ENCODE measurements around the gene JPH3.

The JPH3 gene

GRCh38 chr16:87602001-87602775 is at the start of gene JPH3:
JPH3 (plus strand) TSS chr16:87602508; CDS start chr16:87603147, 639 bp downstream.
- DNase-seq (ENCODE audit: low read depth, low spot score) = no peak

DNA sequence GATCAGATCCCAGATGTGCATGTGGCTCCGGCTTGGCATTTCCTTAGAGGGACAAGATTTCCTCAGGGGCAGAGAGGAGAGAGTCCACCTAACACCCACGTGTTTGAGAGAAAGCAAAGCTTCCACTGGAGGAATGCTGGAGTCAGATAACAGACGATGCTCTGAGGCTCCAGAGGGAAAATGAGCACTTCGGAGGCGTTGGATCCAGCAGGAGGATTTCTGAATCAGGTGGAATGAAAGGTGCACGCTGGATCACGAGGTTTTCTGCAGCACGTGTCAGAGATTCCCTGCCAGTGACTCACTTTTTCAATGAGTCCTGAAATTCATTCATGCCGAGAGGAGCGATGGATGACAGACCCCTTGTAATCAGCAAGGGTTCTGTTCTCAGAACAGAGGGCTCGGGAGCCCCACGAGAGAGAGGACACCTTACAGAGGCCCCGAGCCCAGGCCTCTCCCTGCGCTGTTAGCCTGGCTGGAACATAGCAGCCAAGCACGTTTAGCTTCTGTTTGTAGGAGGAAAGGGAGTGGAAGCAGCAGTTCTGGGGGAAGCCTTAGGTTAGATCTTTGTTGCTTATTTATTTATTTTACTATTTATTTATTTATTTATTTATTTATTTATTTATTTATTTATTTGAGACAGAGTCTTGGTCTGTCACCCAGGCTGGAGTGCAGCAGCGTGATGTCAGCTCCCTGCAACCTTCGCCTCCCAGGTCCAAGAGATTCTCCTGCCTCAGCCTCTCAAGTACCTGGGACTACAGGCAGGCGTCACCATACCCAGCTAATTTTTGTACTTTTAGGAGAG is 49.3 kb upstream of the JPH3 start:
- DNase-seq (ENCODE audit: low read depth, low spot score) = no peak

GRCh38 chr16:87554754-87555427 is 47.4 kb upstream of the JPH3 start:
- no peak for DNase-seq (ENCODE audit: low read depth, low spot score)

GRCh38 chr16:87555647-87556046 is 46.7 kb upstream of the JPH3 start:
- DNase-seq (ENCODE audit: low read depth, low spot score) = no peak

- no peak for DNase-seq (ENCODE audit: low read depth, low spot score)
Observed at GRCh38 chr16:87556941-87557459, 45.3 kb upstream of the JPH3 start.

DNA sequence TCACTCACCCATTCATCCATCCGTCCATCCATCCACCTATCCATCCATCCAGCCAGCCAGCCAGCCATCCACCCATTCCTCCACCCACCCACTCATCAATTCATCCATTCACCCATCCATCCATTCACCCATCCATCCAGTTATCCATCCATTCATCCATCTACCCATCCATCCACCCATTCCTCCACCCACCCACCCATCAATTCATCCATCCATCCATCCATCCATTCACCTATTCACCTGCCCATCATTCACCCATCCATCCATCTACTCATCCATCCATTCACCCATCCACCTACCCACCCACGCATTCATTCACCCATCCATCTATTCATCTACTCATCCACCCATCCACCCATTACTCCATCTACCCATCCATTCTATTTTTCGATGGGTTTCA is 43.6 kb upstream of the JPH3 start:
- no peak for DNase-seq (ENCODE audit: low read depth, low spot score)

DNA sequence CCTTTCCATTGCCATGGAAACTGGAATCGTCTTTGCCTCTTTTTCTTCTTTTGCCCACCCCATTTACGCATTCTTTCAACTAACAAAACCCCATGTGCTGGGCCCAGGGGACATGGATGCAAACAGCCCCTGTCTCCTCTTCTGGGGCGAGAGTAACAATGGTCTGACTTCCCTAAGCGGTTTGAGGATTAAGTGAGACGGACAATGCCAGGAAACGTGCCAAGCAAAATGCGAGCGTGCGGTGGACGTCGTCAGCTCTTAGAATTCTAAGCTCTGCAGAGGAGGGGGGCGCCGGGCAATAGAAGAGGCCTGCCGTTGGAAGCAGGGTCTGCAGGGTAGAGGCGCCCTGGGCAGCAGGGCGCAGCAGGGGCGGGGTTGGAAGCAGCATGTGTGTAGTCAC is 42.4 kb upstream of the JPH3 start:
- DNase-seq (ENCODE audit: low read depth, low spot score) = no peak

DNA sequence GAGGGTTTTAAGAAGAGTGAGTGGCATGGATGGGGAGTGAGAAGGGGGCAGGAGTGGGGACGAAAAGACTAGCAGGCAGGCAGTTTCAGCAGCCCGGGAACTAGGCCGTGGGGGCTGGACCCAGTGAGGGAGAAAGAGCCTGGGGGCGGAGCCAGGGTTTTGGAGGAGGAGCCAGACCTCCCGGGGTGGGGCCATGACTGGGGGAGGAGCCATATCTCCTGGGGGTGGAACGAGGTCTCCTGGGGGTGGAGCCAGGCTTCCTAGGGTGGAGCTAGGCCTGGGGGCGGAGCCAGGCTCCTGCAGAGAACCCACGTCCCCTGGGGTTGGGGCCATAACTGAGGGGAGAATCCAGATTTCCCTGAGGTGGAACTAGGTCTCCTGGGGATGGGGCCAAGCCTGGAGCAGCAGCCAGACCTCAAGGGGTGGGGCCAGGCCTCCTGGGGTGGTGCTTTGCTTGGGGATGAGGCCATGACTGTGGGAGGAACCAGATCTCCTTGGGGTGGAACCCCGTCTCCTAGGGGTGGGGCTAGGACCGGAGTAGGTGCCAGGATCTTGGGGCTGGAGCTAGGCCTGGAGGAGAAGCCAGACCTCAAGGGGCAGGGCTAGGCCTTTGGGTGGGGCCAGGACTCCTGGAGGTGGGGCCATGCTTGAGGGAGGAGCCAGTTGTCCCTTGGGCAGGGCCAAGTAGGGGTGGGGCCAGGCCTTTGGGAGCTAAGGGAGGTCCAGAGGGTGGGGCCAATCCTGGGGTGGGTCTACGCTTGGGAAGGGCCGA is 41.7 kb upstream of the JPH3 start:
- DNase-seq (ENCODE audit: low read depth, low spot score) = peak; percentile 92

DNA sequence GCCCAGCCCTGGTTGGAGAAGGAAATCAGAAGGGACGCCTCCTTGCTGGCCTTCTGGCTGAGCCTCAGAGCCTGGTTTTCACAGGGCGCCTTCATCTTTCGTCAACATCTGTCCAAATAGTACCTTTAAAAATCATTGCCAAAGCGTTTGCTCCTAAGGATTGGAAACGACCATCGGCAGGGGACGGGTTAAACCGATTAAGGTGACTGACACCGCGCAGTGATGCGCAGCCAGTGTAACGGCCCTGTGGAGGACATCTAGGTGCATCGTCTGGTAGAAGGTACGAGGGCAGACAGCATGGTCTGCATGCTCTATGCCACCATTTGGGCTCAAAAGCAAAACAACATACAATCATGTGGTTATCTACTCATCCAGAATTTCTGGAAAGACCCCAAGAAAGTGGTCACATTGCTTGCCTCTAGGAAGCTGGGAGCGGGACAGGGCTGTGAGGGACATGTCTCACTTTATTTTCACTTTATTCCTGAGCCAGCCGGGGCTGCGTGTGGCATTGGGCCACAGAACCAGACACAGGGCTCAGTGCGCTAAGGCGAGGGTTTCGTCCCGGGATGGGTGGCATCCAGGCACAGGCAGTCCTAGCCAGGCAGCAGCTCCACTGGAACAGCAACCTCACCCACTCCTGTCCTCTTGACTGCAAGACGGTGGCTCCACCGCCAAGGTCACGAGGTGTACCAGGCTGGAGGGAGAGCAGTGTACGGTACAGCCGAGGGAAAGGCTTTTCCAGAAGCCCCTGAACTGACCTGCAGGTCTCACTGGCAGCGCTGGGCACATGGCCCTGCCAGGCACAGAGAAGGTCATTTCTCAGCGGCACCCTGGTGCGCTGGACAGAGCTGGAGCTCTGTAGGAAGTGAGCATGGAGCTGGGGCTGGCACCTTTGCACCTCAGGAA is 40.9 kb upstream of the JPH3 start:
- DNase-seq (ENCODE audit: low read depth, low spot score) = no peak

GRCh38 chr16:87562201-87562600 is 40.1 kb upstream of the JPH3 start:
- DNase-seq (ENCODE audit: low read depth, low spot score) = no peak

- no peak for DNase-seq (ENCODE audit: low read depth, low spot score)
Observed at GRCh38 chr16:87563022-87563421, 39.3 kb upstream of the JPH3 start.

DNA sequence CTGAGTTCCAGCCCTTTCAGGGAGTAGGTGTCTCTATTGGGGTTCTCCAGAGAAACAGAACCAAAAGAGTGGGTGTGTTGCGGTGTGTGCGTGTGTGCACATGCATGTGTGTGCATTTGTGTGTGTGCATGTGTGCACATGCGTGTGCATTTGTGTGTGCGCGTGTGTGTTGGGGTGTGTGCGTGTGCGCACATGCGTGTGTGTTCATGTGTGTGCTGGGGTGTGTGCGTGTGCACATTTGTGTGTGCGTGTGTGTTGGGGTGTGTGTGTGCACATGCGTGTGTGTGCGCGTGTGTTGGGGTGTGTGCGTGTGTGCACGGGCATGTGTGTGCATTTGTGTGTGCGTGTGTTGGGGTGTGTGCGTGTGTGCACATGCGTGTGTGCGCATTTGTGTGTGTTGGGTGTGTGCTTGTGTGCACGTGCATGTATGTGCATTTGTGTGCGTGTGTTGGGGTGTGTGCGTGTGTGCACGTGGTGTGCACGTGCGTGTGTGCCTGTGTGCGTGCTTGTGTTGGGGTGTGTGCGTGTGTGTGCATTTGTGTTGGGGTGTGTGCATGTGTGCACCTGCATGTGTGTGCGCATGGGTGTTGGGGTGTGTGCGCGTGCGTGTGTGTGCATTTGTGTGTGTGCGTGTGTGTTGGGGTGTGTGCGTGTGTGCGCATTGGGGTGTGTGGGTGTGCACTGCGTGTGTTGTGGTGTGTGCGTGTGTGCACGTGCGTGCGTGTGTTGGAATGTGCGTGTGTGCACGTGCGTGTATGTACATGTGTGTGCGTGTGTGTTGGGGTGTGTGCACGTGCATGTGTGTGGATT is 38.4 kb upstream of the JPH3 start:
- no peak for DNase-seq (ENCODE audit: low read depth, low spot score)

- DNase-seq (ENCODE audit: low read depth, low spot score) = no peak
Observed at GRCh38 chr16:87564524-87564778, 37.9 kb upstream of the JPH3 start.

DNA sequence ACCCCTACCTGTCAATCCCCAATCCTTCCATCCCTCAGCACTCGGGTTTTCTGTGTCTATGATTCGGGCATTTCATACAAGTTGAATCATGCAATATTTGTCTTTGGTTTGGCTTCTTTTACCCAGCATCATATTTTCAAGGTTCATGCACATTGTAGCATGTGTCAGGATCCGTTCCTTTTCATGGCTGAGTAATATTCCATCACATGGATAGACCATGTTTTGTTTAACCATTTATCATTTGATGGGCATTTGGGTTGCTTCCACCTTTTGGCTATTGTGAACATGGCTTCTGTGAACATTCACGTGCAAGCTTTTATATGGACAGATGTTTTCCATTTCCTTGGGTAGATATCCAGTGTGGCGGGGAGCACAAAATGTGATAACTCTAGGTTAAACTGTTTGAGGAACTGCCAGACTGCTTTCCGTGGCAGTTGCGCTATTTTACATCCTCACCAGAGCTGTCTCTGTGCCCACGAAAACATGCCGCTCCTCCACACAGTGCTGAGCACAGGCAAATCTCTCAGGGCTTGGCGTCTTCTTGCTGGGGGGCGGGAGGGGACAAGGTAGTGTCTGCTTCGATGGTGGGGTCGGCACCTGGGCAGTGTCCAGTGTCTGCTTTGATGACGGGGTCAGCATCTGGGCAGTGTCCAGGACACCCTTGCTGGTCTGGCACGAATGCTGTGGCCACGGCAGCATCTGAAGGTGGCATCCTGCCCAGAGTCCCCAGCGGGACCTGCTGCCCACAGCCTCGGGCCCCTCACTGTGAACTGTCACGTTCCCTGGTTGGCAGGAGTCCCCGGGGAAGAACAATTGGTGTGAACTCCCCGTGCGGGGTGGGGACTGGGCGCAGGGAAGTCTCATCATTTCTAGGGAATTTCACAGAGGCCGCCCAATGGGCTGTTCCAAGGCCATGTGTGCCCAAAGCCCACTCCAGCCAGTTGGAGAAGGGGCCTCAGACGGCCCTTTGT is 32.4 kb upstream of the JPH3 start:
- DNase-seq (ENCODE audit: low read depth, low spot score) = no peak

DNA sequence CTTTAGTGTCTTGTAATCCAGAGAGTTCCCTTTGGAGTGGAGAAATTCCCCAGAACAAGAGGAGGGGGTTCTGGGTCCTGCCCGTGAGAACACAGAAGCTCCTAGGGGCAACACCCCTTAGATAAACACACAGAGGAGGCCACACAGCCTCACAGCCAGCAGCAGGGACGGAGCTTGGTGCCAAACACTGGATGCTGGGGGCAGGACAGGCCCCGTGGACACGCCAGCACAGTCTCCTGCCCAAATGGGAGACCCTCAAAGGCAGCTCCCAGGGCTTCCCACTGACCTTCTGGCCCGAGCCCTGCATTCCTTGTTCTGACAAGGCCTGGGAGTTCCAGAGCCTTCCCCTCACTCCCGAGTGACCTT is 31.8 kb upstream of the JPH3 start:
- no peak for DNase-seq (ENCODE audit: low read depth, low spot score)

DNA sequence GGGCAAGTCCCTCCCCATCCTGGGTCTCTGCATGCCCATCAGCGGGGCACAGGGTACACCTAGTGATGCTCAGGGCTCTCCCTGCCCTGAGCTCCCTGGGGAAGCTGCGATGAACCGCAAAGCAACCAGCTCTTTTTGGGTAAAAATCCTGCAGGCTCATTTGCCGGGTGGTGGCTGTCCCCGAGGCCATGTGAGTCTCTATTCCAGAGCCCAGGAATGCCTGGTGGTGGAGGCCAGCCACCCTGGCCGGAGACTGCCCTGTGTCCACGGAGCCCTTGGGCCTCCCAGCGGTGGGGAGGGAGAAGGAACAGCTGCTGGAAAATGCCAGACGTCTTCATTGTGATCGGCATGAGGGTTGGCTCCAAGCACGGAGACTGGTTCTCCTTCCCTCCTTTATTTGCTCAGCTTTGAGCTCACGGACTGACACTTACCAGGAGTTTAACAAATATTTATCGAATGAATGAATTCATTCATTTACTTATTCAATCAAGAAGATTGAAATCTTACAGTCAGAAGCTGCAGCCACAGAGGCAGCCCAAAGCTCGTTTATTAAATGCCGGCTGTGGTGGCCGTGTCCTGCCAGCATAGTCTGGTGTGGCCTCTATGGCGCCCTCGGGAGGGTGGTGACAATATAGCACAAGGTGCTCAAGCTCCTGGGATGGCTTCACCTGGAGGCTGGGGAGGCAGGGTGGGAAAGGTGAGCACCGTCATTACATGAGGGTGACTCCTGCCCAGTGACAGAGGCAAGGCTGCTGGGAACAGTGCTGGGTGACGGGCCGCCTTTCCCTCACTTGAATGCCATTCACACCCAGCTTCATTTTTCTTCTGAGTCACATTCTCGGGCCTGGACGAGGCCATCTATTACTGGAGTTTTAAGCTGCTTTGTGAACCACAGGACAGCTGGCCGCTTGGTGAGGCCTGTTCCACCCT is 31.1 kb upstream of the JPH3 start:
- DNase-seq (ENCODE audit: low read depth, low spot score) = peak; percentile 80

GRCh38 chr16:87571868-87572244 is 30.5 kb upstream of the JPH3 start:
- no peak for DNase-seq (ENCODE audit: low read depth, low spot score)

- no peak for DNase-seq (ENCODE audit: low read depth, low spot score)
Observed at GRCh38 chr16:87572959-87573358, 29.3 kb upstream of the JPH3 start.

All from ELF-1 (cell line).